Uterus (tissue), 4 donors: ENCODE results near the gene BANK1. TPM values are rescaled to one million over a fixed set of nuclear protein-coding genes. Genes with fewer than 3 reads are reported as not detected.

Experiments
- DNase-seq, 2 donors: peaks; one replicate each; pipeline ENCODE4 v3.0.0-alpha.2; 2019 to 2020
- H3K27ac ChIP-seq, 2 donors: fragments of 200-600 bp; sonication (generic); 1 replicate in 1 of 2; 2 replicates in 1 of 2; pipeline ENCODE4 v1.5.1; 2016 to 2018
- H3K27me3 ChIP-seq, 2 donors: fragments of 200-600 bp; sonication (generic); one replicate each; pipeline ENCODE4 v1.5.1; 2018 to 2019; ENCODE audit warnings: control low read depth in 1 of 2
- H3K36me3 ChIP-seq, 2 donors: fragments of 200-600 bp; sonication (generic); one replicate each; pipeline ENCODE4 v1.5.1; 2019; ENCODE audit warnings: control low read depth in 1 of 2
- H3K4me1 ChIP-seq, 2 donors: fragments of 200-600 bp; sonication (generic); one replicate each; pipeline ENCODE4 v1.5.1; 2018 to 2019; ENCODE audit warnings: control low read depth in 1 of 2
- H3K4me3 ChIP-seq, 2 donors: fragments of 200-600 bp; sonication (generic); 1 replicate in 1 of 2; 2 replicates in 1 of 2; pipeline ENCODE4 v1.5.1; 2018 to 2019; ENCODE audit warnings: mild to moderate bottlenecking in 1 of 2
- H3K9me3 ChIP-seq, 2 donors: fragments of 200-600 bp; sonication (generic); one replicate each; pipeline ENCODE4 v1.5.1; 2019; ENCODE audit warnings: control low read depth in 1 of 2
- POLR2A ChIP-seq, 2 donors: fragments of 450-650 bp; IDR thresholded peaks; one replicate each; pipeline ENCODE4 v1.6.1; 2016; ENCODE audit warnings: antibody characterized with exemption in 2 of 2, mild to moderate bottlenecking in 1 of 2, moderate library complexity in 1 of 2
- intact Hi-C: fragments of 100-400 bp; cut with DNase I; formaldehyde crosslinking; loops from one replicate; pipeline ENCODE4 v1.15.1; 2023; ENCODE audit warnings: low total_unique reads
- total RNA-seq, 4 donors: library from RNA; depleted of rRNA in 3 of 4; stranded (reverse); fragments of >200 nt in 3 of 4; gene quantifications; one replicate each; pipeline versions ENCODE4 v1.1.0 to v1.2.4, GENCODE V29; 2014 to 2023
- TF ChIP-seq, protein P1 (sequence below), 4 experiments: fragments of 200-600 bp in 2 of 4; fragments of 450-650 bp in 2 of 4; sonication (generic) in 2 of 4; IDR thresholded peaks; one replicate each; pipeline ENCODE4 v1.5.1; 2016 to 2019; ENCODE audit warnings: antibody characterized with exemption in 4 of 4, mild to moderate bottlenecking in 2 of 4, moderate library complexity in 1 of 4
- donor health status: DM: yes; HTN: yes; CAD: no.

The BANK1 gene
- total RNA-seq, 4 donors from 2014 or later, result 0.49 to 3.1 (median 0.59) TPM; not detected in 1

DNA sequence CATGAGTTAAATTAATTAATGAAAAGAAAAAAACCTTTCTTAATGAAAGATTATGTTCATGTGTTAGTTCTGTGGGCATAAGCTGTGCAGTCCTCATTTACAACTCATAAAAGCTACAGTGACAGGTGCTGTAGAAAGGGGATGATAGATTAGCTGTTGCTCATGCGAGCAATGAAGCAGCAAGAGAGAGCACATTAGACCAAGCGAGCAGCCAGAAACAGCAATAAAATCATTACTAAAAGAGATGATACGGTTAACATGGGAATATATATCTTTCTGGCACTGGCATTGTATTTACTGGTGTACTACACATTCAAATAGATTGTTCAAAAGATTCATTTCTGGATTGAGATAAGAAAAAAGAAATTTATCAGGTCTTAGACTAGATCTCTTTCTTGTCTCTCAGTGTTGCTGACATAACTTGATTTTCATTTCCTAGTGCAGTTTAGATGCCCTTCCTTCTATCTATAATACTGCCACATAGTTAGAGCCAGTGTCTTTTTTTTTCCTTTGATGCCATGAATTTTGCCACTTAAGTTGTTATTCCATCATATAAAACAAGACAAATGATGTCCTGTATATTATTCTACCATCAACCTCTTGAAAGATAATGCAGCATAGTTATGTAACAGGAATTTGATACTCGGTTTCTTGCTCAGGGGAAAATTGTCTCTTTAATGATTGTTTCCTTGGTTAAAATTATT lies 164.6 kb downstream of the BANK1 start:
- no peak overlapping the region for H3K4me3 ChIP-seq
- TF ChIP-seq, protein P1, sequence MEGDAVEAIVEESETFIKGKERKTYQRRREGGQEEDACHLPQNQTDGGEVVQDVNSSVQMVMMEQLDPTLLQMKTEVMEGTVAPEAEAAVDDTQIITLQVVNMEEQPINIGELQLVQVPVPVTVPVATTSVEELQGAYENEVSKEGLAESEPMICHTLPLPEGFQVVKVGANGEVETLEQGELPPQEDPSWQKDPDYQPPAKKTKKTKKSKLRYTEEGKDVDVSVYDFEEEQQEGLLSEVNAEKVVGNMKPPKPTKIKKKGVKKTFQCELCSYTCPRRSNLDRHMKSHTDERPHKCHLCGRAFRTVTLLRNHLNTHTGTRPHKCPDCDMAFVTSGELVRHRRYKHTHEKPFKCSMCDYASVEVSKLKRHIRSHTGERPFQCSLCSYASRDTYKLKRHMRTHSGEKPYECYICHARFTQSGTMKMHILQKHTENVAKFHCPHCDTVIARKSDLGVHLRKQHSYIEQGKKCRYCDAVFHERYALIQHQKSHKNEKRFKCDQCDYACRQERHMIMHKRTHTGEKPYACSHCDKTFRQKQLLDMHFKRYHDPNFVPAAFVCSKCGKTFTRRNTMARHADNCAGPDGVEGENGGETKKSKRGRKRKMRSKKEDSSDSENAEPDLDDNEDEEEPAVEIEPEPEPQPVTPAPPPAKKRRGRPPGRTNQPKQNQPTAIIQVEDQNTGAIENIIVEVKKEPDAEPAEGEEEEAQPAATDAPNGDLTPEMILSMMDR (IDR thresholded peaks at IDR 0.05), result no peak
- no peak for TF ChIP-seq POLR2A (IDR thresholded peaks at IDR 0.05)
- intact Hi-C loops, result no loop called here

DNA sequence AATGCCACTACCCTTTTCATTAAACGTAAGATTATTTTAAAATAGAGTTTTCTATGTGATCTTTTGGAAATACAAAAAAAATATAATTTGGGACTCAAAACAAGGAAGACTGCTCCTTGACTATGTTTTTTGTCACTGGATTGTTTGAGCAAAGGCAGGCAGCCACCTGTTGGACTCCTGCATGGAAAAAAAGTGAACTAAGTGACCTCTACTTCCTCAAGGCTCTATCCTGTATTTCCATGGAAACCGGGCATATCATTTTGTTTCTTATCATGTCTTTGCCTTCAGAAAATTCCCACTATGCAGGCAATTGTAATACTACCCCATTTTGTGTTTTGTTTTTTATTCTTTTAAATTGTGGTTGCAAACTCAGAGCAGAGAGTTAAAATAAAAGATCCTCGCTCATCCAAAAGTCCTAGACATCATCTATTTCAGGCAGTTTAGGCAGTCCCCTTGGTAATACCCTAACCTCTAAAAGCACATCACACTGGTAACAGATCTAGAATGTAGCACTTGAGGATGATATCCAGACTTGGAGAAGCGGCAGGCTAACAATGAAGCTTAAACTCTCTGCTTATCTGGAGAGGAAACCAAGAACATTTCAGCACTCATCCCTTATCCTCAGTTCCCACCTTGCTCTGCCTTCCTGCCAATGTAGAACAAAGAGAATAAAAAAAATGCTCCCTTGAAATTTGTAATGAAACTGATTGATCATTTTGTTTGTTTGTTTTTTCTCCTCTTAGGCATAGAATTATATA lies 165.7 kb downstream of the BANK1 start:
- no peaks in the 10 kb centered on the region for H3K4me1 ChIP-seq
- no peak overlapping the region for H3K27ac ChIP-seq
- no peak overlapping the region for H3K4me3 ChIP-seq
- no peaks in the 10 kb centered on the region for H3K9me3 ChIP-seq
- H3K36me3 ChIP-seq, result no peaks in the 10 kb centered on the region
- H3K27me3 ChIP-seq, result no peaks in the 10 kb centered on the region
- no peak for DNase-seq
- intact Hi-C loops, result no loop called here
- TF ChIP-seq, protein P1 (IDR thresholded peaks at IDR 0.05), result no peak
- TF ChIP-seq POLR2A (IDR thresholded peaks at IDR 0.05), result no peak

More for the DNA sequence above, 164.6 kb downstream of the BANK1 start:
- H3K27me3 ChIP-seq, result no peaks in the 10 kb centered on the region
- H3K36me3 ChIP-seq, result no peaks in the 10 kb centered on the region
- no peak overlapping the region for H3K27ac ChIP-seq
- DNase-seq, result no peak
- no peaks in the 10 kb centered on the region for H3K9me3 ChIP-seq
- no peaks in the 10 kb centered on the region for H3K4me1 ChIP-seq

DNA sequence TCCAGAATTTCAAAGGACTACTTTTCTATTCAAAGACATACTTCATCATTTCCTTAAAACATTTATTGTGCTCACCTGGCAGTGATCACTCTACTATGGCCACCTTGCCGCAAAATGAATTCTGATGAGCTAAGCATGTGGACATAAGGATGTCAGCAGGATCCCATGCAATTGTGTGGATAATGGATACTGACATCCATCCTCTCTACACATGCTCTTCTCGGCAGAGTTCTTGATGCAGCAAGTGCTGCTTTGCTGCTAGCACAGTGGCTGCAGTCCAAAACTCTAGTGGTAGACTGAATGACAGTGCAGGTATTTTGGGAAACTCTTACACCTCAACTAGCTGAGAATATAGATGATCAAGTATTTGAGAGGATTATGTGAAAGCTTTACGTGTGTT lies 168.0 kb downstream of the BANK1 start:
- DNase-seq, result no peak
- no peaks in the 10 kb centered on the region for H3K4me1 ChIP-seq
- H3K36me3 ChIP-seq, result no peaks in the 10 kb centered on the region
- H3K4me3 ChIP-seq, result no peak overlapping the region
- H3K27ac ChIP-seq, result no peak overlapping the region
- H3K9me3 ChIP-seq, result no peaks in the 10 kb centered on the region
- intact Hi-C loops, result no loop called here
- no peak for TF ChIP-seq POLR2A (IDR thresholded peaks at IDR 0.05)
- TF ChIP-seq, protein P1 (IDR thresholded peaks at IDR 0.05), result no peak
- H3K27me3 ChIP-seq, result no peaks in the 10 kb centered on the region

DNA sequence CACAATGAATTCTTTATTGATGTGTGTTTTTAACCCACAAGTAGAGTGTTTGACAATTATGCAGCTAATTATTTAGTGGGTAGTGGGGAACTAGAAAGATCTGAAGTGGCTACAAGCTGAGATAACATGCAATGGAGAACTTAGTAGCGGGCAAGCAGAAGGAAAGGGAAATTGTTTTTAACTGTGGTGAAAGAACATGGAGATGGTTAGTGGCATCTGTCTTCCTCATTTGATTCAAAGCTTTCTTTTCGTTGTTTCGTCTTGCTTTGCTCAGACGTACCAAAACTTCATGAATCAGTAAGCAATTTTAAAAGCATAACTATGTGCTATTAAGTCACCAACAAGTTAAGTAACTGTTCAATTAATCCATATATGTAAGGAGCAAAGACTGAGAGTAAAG lies 169.9 kb downstream of the BANK1 start:
- Histone ChIP-seq H3K4me1 (no peaks in the 10 kb centered on the region), H3K27me3 (no peaks in the 10 kb centered on the region), H3K9me3 (no peaks in the 10 kb centered on the region), H3K36me3 (no peaks in the 10 kb centered on the region), H3K27ac (no peak overlapping the region), H3K4me3 (no peak overlapping the region)
- DNase-seq, result no peak
- TF ChIP-seq POLR2A (IDR thresholded peaks at IDR 0.05), result no peak
- TF ChIP-seq, protein P1 (IDR thresholded peaks at IDR 0.05), result no peak
- intact Hi-C loops, result no loop called here

DNA sequence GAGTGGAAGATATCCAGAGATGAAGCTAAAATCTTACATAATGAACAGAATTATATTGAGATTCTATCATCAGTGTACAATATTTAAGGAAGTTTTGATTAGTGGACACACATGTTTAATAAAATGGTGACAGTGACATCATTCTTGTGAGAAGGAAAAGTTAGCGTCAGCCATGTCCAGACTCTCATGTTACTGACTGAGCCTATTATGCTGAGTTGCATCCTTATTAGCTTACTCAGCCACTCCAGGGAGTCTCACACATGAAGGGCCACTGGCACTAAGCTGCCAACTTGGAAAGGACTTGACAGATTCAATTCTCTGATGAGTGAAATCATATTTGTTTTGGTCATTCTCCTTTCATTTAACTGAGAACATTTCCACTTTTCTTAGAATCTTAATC lies 170.6 kb downstream of the BANK1 start:
- Histone ChIP-seq H3K9me3 (no peaks in the 10 kb centered on the region), H3K4me1 (no peaks in the 10 kb centered on the region), H3K4me3 (no peak overlapping the region), H3K36me3 (no peaks in the 10 kb centered on the region), H3K27me3 (no peaks in the 10 kb centered on the region), H3K27ac (no peak overlapping the region)
- TF ChIP-seq, protein P1 (IDR thresholded peaks at IDR 0.05), result no peak
- no peak for TF ChIP-seq POLR2A (IDR thresholded peaks at IDR 0.05)
- intact Hi-C loops, result no loop called here
- no peak for DNase-seq
